ENCODE data around the gene EIF4G1. TPM values are rescaled to one million over a fixed set of nuclear protein-coding genes. Genes with fewer than 3 reads are reported as not detected.

Gene EIF4G1
- total and polyA plus RNA-seq, 2 of the 8 experiments (the other 6 are each of a cell fraction or from before 2014, with no cell fraction given): 318 to 473 TPM

DNA sequence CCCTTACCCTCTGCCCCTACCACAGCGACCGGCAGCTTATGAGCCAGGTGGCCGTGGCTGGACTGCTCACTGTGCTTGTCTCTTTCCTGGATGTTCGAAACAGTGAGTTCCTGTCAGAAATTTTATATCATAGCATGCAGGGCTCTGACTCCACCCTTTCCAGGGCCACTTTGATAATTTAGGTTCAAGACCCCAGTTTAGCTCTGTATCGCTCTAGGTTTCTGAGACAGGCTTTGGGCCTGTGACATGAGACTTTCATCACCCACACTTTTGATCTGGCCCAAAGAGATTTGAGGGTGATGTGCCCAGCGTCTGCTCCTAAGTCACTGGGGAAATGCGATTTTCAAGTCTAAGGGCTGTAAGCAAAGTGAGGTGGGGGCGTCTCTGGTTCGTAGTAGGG lies 6.5 kb upstream of the EIF4G1 start:
- no peak overlapping the region for H2BK5ac ChIP-seq (ENCODE audit: low read depth, low read length)
- no peak overlapping the region for H2BK12ac ChIP-seq (ENCODE audit: low read depth, low read length)
- no peak overlapping the region for H2BK20ac ChIP-seq (ENCODE audit: low read length)
- H3K79me2 ChIP-seq (ENCODE audit: control insufficient read depth in 1 of 2, insufficient read depth in 2 of 2, low read length in 2 of 2): no peaks in the 10 kb centered on the region
- H3K23ac ChIP-seq (ENCODE audit: insufficient read length): no peak overlapping the region
- peaks cover 40 to 59% (median 49%) of the 10 kb centered on the region in 4 experiments for H3K36me3 ChIP-seq (ENCODE audit: control insufficient read depth in 2 of 4, insufficient read depth in 4 of 4, low read length in 3 of 4)
- H4K5ac ChIP-seq (ENCODE audit: insufficient read length, low read depth, low read length): no peak overlapping the region
- no peaks in the 10 kb centered on the region for H3K79me1 ChIP-seq (ENCODE audit: low read depth, low read length)
- no peak overlapping the region for H4K8ac ChIP-seq (ENCODE audit: extremely low read depth, insufficient read depth, low read length)
- H3K4me3 ChIP-seq (ENCODE audit: extremely low read depth in 1 of 4, insufficient read depth in 2 of 4, low read depth in 3 of 4, low read length in 4 of 4): no peak overlapping the region
- CTCF ChIA-PET (ENCODE audit: partially characterized antibody): interaction anchor here (4.1 kb wide), 1 partner anchor 19 kb away, joined by 10 read pairs; no protein-coding TSS in a partner anchor
- H3K23me2 ChIP-seq (ENCODE audit: low read depth, low read length): no peaks in the 10 kb centered on the region
- H3K9ac ChIP-seq (replicated peaks in 1 of 4; ENCODE audit: extremely low read depth in 1 of 4, low read depth in 3 of 4, low read length in 3 of 4): no peak overlapping the region
- H3K27ac ChIP-seq (ENCODE audit: low read depth, low read length): no peak overlapping the region
- WGBS, 2 experiments (ENCODE audit: extremely low coverage in 1 of 2, insufficient coverage in 1 of 2, insufficient read length in 1 of 2, insufficient replicate concordance in 2 of 2, low coverage in 1 of 2, low lambda C conversion rate in 2 of 2, missing lambda C conversion rate in 1 of 2): 95% methylated on average over 9 of the region's 9 CpGs; no CpG with 5 or more reads in 1 of the 2 experiments
- H3K56ac ChIP-seq (replicated peaks; ENCODE audit: insufficient read length, low read depth, low read length): no peak overlapping the region
- no peaks in the 10 kb centered on the region for H4K20me1 ChIP-seq (replicated peaks in 1 of 2; ENCODE audit: control insufficient read depth in 1 of 2, insufficient read depth in 2 of 2, low read length in 2 of 2)
- no peak overlapping the region for H2BK120ac ChIP-seq (replicated peaks; ENCODE audit: low read depth, low read length)
- no peak overlapping the region for H3K4me2 ChIP-seq (ENCODE audit: insufficient read depth in 1 of 2, low read depth in 2 of 2, low read length in 2 of 2)
- no peak overlapping the region for H3K4ac ChIP-seq (replicated peaks; ENCODE audit: insufficient read length, low read depth, low read length)
- DNase-seq (ENCODE audit: low read depth in 1 of 2, low spot score in 2 of 2): no peak
- H2AFZ ChIP-seq (ENCODE audit: low read length): no peak overlapping the region
- H2AK5ac ChIP-seq (ENCODE audit: low read depth, low read length): no peak overlapping the region
- no peak for FAIRE-seq
- H3K14ac ChIP-seq (ENCODE audit: insufficient read length): no peak overlapping the region
- no peaks in the 10 kb centered on the region for H3K9me3 ChIP-seq (ENCODE audit: insufficient read depth in 2 of 2, low read depth in 1 of 2, low read length in 1 of 2)
- no peaks in the 10 kb centered on the region for H3K4me1 ChIP-seq (replicated peaks in 1 of 4; ENCODE audit: control insufficient read depth in 3 of 4, insufficient read depth in 4 of 4, low read length in 3 of 4)
- no peak overlapping the region for H3K18ac ChIP-seq (ENCODE audit: extremely low read depth, low read length)
- no peaks in the 10 kb centered on the region for H3K27me3 ChIP-seq (replicated peaks in 1 of 4; ENCODE audit: control insufficient read depth in 3 of 4, extremely low read depth in 1 of 4, insufficient read depth in 3 of 4, low read length in 3 of 4)
- no peak overlapping the region for H4K91ac ChIP-seq (replicated peaks; ENCODE audit: insufficient read length, low read length)
- no peak overlapping the region for H2BK15ac ChIP-seq (ENCODE audit: low read length)
- POLR2A ChIA-PET (ENCODE audit: partially characterized antibody): interaction anchor here (1.1 to 1.4 kb wide), 3 partner anchors 14 to 19 kb away, joined by 3 to 4 read pairs (median 3); no protein-coding TSS in a partner anchor
- TF ChIP-seq NANOG (IDR thresholded peaks at IDR 0.05; ENCODE audit: insufficient read depth, low read depth, low read length, poor library complexity, severe bottlenecking): no peak

Data from H1 (cell line).